ENCODE data around the gene TUBB.

TUBB gene

DNA sequence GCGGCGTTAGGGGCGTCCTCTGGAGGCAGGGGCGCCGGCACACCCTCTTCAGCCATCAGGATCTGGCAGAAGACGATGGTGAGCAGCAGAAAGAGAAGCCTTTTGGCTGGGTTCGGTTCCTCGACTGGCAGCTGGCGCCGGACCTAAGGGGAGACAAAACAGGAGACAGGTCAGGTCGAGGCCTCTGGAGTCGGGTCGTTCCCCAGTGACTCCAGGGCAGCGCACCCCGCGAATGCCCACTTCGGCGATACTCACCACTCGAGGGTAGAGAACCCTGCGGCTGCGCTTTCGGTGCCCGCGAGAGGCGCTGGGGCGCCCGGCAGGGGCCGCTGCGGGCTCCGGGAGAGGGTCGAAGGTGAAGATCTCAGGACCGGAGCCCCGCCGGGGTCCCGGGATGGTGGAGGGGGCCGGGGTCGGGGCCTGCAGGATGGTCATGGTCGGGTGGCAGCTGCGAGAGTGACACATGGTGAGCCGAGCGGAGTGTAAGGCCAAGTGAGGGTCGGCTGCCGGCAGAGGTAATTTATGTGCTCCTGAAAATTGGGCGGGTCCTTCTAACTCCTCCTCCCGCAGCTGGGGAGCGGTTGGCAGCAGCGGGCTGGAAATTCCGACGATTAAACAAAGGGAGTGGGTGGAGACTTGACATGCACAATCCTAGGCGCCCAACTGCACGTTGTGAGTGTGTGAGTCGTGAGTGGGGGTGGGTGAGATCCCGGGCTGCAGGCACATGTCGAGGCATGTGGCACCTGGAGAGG, 24.1 kb downstream of the TUBB start, which contains the start of gene IER3 (continued):
- TF ChIP-seq, protein P1, sequence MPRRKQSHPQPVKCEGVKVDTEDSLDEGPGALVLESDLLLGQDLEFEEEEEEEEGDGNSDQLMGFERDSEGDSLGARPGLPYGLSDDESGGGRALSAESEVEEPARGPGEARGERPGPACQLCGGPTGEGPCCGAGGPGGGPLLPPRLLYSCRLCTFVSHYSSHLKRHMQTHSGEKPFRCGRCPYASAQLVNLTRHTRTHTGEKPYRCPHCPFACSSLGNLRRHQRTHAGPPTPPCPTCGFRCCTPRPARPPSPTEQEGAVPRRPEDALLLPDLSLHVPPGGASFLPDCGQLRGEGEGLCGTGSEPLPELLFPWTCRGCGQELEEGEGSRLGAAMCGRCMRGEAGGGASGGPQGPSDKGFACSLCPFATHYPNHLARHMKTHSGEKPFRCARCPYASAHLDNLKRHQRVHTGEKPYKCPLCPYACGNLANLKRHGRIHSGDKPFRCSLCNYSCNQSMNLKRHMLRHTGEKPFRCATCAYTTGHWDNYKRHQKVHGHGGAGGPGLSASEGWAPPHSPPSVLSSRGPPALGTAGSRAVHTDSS (tag by site-specific recombination; IDR thresholded peaks at IDR 0.05) = no peak
- TF ChIP-seq ZNF549 (tag by site-specific recombination; IDR thresholded peaks at IDR 0.05) = no peak
- no peak for TF ChIP-seq ZNF214 (tag by site-specific recombination; IDR thresholded peaks at IDR 0.05; ENCODE audit: borderline replicate concordance)
- TF ChIP-seq ZNF776 (tag by site-specific recombination; IDR thresholded peaks at IDR 0.05; ENCODE audit: borderline replicate concordance) = no peak
- TF ChIP-seq SETDB1 (IDR thresholded peaks at IDR 0.05; ENCODE audit: insufficient read length, low read length) = no peak
- TF ChIP-seq ZBTB48 (tag by site-specific recombination; IDR thresholded peaks at IDR 0.05) = no peak
- TF ChIP-seq, protein P2, sequence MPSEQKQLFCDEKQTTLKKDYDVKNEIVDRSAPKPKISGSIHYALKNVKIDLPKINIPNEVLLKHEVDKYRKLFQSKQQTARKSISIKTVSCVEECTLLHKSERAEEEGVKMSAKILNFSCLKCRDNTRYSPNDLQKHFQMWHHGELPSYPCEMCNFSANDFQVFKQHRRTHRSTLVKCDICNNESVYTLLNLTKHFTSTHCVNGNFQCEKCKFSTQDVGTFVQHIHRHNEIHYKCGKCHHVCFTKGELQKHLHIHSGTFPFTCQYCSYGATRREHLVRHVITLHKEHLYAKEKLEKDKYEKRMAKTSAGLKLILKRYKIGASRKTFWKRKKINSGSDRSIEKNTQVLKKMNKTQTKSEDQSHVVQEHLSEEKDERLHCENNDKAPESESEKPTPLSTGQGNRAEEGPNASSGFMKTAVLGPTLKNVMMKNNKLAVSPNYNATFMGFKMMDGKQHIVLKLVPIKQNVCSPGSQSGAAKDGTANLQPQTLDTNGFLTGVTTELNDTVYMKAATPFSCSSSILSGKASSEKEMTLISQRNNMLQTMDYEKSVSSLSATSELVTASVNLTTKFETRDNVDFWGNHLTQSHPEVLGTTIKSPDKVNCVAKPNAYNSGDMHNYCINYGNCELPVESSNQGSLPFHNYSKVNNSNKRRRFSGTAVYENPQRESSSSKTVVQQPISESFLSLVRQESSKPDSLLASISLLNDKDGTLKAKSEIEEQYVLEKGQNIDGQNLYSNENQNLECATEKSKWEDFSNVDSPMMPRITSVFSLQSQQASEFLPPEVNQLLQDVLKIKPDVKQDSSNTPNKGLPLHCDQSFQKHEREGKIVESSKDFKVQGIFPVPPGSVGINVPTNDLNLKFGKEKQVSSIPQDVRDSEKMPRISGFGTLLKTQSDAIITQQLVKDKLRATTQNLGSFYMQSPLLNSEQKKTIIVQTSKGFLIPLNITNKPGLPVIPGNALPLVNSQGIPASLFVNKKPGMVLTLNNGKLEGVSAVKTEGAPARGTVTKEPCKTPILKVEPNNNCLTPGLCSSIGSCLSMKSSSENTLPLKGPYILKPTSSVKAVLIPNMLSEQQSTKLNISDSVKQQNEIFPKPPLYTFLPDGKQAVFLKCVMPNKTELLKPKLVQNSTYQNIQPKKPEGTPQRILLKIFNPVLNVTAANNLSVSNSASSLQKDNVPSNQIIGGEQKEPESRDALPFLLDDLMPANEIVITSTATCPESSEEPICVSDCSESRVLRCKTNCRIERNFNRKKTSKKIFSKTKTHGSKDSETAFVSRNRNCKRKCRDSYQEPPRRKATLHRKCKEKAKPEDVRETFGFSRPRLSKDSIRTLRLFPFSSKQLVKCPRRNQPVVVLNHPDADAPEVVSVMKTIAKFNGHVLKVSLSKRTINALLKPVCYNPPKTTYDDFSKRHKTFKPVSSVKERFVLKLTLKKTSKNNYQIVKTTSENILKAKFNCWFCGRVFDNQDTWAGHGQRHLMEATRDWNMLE (tag by site-specific recombination; conservative IDR thresholded peaks at IDR 0.05; ENCODE audit: low read depth) = no peak
- TF ChIP-seq EGR2 (tag by site-specific recombination; IDR thresholded peaks at IDR 0.05; ENCODE audit: low read depth) = peak; percentile 87
- no peak for TF ChIP-seq KLF10 (tag by site-specific recombination; IDR thresholded peaks at IDR 0.05)
- no peak for TF ChIP-seq ZNF555 (tag by site-specific recombination; conservative IDR thresholded peaks at IDR 0.05)
- TF ChIP-seq ZNF157 (tag by site-specific recombination; IDR thresholded peaks at IDR 0.05) = 0 out of 2 replicates have a peak, but pooled peaks have one; percentile 28
- TF ChIP-seq REPIN1 (tag by site-specific recombination; IDR thresholded peaks at IDR 0.05; ENCODE audit: low read depth) = no peak
- 0 out of 2 replicates have a peak, but pooled peaks have one; percentile 13 for TF ChIP-seq YY1 (tag by site-specific recombination; IDR thresholded peaks at IDR 0.05)
- TF ChIP-seq ZNF544 (tag by site-specific recombination; IDR thresholded peaks at IDR 0.05) = no peak
- TF ChIP-seq GLIS2 (tag by site-specific recombination; IDR thresholded peaks at IDR 0.05) = peak; percentile 77
- no peak for TF ChIP-seq ZNF174 (tag by site-specific recombination; IDR thresholded peaks at IDR 0.05)
- peak; percentile 82 for TF ChIP-seq ZNF341 (tag by site-specific recombination; IDR thresholded peaks at IDR 0.05; ENCODE audit: low read depth)
- TF ChIP-seq ZNF311 (tag by site-specific recombination; IDR thresholded peaks at IDR 0.05; ENCODE audit: borderline replicate concordance) = no peak
- TF ChIP-seq, protein P3, sequence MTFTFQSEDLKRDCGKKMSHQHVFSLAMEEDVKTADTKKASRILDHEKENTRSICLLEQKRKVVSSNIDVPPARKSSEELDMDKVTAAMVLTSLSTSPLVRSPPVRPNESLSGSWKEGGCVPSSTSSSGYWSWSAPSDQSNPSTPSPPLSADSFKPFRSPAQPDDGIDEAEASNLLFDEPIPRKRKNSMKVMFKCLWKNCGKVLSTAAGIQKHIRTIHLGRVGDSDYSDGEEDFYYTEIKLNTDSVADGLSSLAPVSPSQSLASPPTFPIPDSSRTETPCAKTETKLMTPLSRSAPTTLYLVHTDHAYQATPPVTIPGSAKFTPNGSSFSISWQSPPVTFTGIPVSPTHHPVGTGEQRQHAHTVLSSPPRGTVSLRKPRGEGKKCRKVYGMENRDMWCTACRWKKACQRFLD (tag by site-specific recombination; IDR thresholded peaks at IDR 0.05) = no peak
- TF ChIP-seq ZNF548 (tag by site-specific recombination; IDR thresholded peaks at IDR 0.05) = no peak
- TF ChIP-seq ZNF843 (tag by site-specific recombination; IDR thresholded peaks at IDR 0.05) = no peak
- no peak for TF ChIP-seq ZNF155 (tag by site-specific recombination; IDR thresholded peaks at IDR 0.05)
- TF ChIP-seq, protein P4, sequence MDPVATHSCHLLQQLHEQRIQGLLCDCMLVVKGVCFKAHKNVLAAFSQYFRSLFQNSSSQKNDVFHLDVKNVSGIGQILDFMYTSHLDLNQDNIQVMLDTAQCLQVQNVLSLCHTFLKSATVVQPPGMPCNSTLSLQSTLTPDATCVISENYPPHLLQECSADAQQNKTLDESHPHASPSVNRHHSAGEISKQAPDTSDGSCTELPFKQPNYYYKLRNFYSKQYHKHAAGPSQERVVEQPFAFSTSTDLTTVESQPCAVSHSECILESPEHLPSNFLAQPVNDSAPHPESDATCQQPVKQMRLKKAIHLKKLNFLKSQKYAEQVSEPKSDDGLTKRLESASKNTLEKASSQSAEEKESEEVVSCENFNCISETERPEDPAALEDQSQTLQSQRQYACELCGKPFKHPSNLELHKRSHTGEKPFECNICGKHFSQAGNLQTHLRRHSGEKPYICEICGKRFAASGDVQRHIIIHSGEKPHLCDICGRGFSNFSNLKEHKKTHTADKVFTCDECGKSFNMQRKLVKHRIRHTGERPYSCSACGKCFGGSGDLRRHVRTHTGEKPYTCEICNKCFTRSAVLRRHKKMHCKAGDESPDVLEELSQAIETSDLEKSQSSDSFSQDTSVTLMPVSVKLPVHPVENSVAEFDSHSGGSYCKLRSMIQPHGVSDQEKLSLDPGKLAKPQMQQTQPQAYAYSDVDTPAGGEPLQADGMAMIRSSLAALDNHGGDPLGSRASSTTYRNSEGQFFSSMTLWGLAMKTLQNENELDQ (tag by site-specific recombination; IDR thresholded peaks at IDR 0.05; ENCODE audit: low read depth) = no peak
- no peak for TF ChIP-seq ZNF571 (tag by site-specific recombination; IDR thresholded peaks at IDR 0.05)
- peak; percentile 73; the same call in 1 of the 2 replicates for TF ChIP-seq ZBTB7A (tag by site-specific recombination; IDR thresholded peaks at IDR 0.05; ENCODE audit: low read depth)
- no peak for TF ChIP-seq ZNF121 (tag by site-specific recombination; IDR thresholded peaks at IDR 0.05)
- TF ChIP-seq KLF7 (tag by site-specific recombination; IDR thresholded peaks at IDR 0.05; ENCODE audit: borderline replicate concordance) = 0 out of 2 replicates have a peak, but pooled peaks have one; percentile 60
- TF ChIP-seq ZFP3 (tag by site-specific recombination; IDR thresholded peaks at IDR 0.05; ENCODE audit: low read depth) = no peak
- no peak for TF ChIP-seq ZBTB1 (tag by site-specific recombination; IDR thresholded peaks at IDR 0.05)
- TF ChIP-seq ZNF521 (tag by site-specific recombination; IDR thresholded peaks at IDR 0.05) = no peak
- no peak for TF ChIP-seq ZNF114 (tag by site-specific recombination; IDR thresholded peaks at IDR 0.05)
- TF ChIP-seq ZNF19 (tag by site-specific recombination; IDR thresholded peaks at IDR 0.05; ENCODE audit: low read depth) = no peak
